Activated CD8-positive, alpha-beta memory T cell treated with anti-CD3 and anti-CD28 coated beads for 1 hour (primary cell): ENCODE data around the gene OSGIN1.

ENCODE experiments used
- DNase-seq, 2 donors: peaks; one replicate each; pipeline ENCODE4 v3.0.0-alpha.2; 2020; ENCODE audit warnings: low read depth in 1 of 2; ENCODE audit errors: extremely low read depth in 1 of 2

OSGIN1 gene

GRCh38 chr16:83956336-83957289, 3.6 kb downstream of the OSGIN1 start:
- peak; percentile 3 to 49 for DNase-seq

GRCh38 chr16:83957296-83957855, 4.3 kb downstream of the OSGIN1 start:
- no peak for DNase-seq

- no peak for DNase-seq
Observed at GRCh38 chr16:83958137-83958845, 5.3 kb downstream of the OSGIN1 start.

- DNase-seq = no peak
Observed at GRCh38 chr16:83958846-83959565, 6.0 kb downstream of the OSGIN1 start.

- DNase-seq = no peak
Observed at GRCh38 chr16:83959656-83960434, 6.8 kb downstream of the OSGIN1 start.

GRCh38 chr16:83960521-83961249, 7.6 kb downstream of the OSGIN1 start:
- DNase-seq = no peak

GRCh38 chr16:83961591-83961990, 8.6 kb downstream of the OSGIN1 start:
- no peak for DNase-seq

- no peak for DNase-seq
Observed at GRCh38 chr16:83963277-83964119, 10.5 kb downstream of the OSGIN1 start.

GRCh38 chr16:83964684-83965443, 11.8 kb downstream of the OSGIN1 start:
- DNase-seq = no peak

GRCh38 chr16:83965444-83966152, 12.6 kb downstream of the OSGIN1 start:
- DNase-seq = no peak

GRCh38 chr16:83966153-83966696, 13.2 kb downstream of the OSGIN1 start:
- no peak for DNase-seq

- no peak for DNase-seq
Observed at GRCh38 chr16:83967091-83967490, 14.1 kb downstream of the OSGIN1 start.

- no peak for DNase-seq
Observed at GRCh38 chr16:83967838-83968305, 14.8 kb downstream of the OSGIN1 start, which contains the start of gene NECAB2. NECAB2 (plus strand) TSS chr16:83968244; CDS start chr16:83968649, 405 bp downstream.

GRCh38 chr16:83968306-83968851, 15.3 kb downstream of the OSGIN1 start:
- no peak for DNase-seq

- DNase-seq = no peak
Observed at GRCh38 chr16:83968891-83969649, 16.0 kb downstream of the OSGIN1 start.
